Subcutaneous adipose tissue (tissue), 4 donors: Measurements from ENCODE around the gene NR6A1. TPM values are rescaled to one million over a fixed set of nuclear protein-coding genes. Genes with fewer than 3 reads are reported as not detected.

ENCODE experiments used
- total RNA-seq, 4 donors: library from RNA; depleted of rRNA; stranded (reverse); fragments of >200 nt; gene quantifications; one replicate each; pipeline ENCODE4 v1.1.0, GENCODE V29; 2016
- TF ChIP-seq, protein P1 (sequence below): fragments of 450-650 bp; IDR thresholded peaks from one replicate; pipeline ENCODE4 v1.5.1; 2016; ENCODE audit warnings: low read depth, mild to moderate bottlenecking, control low read depth, antibody characterized with exemption, moderate library complexity

NR6A1 gene
- total RNA-seq, 4 donors from 2014 or later = 0.65 to 4.4 (median 1.6) TPM

DNA sequence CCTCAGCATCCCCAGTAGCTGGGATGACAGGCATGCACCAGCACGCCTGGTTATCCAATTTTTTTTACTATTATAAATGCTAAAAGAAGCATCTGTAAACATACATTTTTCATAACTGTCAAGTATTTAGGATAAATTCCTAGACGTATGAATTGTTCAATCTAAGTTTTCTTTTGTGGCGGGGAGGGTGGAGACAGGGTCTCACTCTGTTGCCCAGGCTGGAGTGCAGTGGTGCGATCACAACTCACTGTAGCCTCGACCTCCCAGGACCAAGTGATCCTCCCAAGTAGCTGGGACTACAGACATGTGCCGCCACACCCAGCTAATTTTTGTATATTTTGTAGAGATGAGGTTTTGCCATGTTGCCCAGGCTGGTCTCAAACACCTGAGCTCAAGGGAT is 52.2 kb downstream of the NR6A1 start:
- TF ChIP-seq, protein P1, sequence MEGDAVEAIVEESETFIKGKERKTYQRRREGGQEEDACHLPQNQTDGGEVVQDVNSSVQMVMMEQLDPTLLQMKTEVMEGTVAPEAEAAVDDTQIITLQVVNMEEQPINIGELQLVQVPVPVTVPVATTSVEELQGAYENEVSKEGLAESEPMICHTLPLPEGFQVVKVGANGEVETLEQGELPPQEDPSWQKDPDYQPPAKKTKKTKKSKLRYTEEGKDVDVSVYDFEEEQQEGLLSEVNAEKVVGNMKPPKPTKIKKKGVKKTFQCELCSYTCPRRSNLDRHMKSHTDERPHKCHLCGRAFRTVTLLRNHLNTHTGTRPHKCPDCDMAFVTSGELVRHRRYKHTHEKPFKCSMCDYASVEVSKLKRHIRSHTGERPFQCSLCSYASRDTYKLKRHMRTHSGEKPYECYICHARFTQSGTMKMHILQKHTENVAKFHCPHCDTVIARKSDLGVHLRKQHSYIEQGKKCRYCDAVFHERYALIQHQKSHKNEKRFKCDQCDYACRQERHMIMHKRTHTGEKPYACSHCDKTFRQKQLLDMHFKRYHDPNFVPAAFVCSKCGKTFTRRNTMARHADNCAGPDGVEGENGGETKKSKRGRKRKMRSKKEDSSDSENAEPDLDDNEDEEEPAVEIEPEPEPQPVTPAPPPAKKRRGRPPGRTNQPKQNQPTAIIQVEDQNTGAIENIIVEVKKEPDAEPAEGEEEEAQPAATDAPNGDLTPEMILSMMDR = no peak

DNA sequence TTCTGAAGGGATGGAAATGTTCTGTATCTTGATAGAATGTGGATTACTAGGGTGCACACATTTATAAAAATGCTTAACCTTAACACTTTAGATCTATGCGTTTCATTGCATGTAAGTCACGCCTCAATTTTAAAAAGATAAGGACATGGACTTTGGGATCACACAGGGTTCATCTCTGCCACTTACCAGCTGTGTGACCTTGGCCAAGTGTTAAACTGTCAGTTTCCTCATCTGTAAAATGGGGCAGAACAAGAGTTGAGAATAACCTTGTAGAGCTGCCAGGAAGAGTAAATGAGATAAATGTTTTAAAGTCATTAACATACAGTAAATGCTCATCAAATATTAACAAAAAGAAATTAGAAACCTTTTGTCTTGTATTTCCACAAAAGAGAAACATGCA is 53.5 kb downstream of the NR6A1 start:
- TF ChIP-seq, protein P1 = no peak

DNA sequence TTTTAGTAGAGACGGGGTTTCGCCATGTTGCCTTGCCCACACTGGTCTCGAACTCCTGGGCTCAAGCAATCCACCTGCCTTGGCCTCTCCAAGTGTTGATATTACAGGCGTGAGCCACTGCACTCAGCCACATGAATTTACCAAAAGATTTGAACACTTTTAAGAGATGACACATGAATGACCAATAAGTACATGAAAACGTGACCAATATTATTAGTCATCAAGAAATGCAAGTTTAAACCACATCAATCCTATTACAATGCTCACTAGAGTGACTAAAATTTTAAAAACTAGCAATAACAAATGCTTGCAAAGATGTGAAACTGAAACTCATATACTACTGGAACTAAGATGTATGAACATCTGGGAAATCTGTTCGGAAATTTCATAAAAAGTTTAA is 54.3 kb downstream of the NR6A1 start:
- TF ChIP-seq, protein P1 = no peak

- TF ChIP-seq, protein P1 = no peak
These were observed 60.3 kb downstream of the NR6A1 start for GRCh38 chr9:124710766-124711165.

DNA sequence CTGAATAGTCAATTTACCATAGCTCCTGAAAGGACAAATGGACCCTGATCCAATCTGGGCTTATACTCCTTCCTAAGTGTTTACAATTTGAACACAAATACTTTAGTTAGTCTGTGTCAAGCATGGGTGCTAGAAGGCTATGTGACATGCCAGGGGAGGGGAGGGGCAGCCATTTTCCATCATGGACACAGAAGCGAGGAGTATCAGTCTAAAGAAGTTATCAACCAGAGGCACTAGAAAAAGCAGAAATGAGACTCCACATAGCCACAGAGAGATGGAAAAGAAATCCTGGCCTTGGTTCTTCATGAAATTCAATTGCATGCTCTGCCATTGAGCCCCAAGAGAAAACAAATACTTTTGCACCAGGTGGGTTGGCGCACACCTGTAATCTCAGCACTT is 61.8 kb downstream of the NR6A1 start:
- TF ChIP-seq, protein P1 = no peak

- TF ChIP-seq, protein P1 = no peak
These were observed 62.3 kb downstream of the NR6A1 start for GRCh38 chr9:124708633-124709291.

GRCh38 chr9:124708074-124708473 is 63.0 kb downstream of the NR6A1 start:
- TF ChIP-seq, protein P1 = no peak
